Fibroblast of skin of left biceps (primary cell): ENCODE measurements around the gene HPSE2.
"Not testable (repeated sequence)": the region's sequence is repeated elsewhere in the genome, so short reads cannot be mapped to it uniquely, and the experiment has no call there.

Source experiments
- DNase-seq, 2 experiments: peaks; one replicate each; pipeline ENCODE4 v3.0.0-alpha.2; 2013; ENCODE audit warnings: low read depth in 2 of 2

Gene HPSE2

DNA sequence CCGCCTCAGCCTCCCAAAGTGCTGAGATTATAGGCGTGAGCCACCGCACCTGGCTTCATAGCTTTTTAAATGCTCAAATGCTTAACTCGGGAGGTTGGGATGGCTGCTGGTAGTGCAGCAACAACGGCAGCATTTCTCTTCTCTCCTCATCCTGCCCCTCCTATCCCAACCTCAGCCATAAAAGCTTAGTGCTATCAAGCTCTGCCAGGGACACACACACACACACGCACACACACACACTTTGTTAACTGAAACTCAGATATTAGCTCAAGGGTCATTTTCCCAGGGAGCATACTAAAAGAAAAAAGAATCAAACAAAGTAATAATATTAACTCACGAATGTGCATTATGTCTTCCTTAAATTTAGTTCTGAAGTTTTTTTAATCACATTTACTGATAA, 725.9 kb downstream of the HPSE2 start:
- DNase-seq = no peak

- DNase-seq = not testable (repeated sequence)
Measured at GRCh38 chr10:98502535-98502934, 733.1 kb downstream of the HPSE2 start.

DNA sequence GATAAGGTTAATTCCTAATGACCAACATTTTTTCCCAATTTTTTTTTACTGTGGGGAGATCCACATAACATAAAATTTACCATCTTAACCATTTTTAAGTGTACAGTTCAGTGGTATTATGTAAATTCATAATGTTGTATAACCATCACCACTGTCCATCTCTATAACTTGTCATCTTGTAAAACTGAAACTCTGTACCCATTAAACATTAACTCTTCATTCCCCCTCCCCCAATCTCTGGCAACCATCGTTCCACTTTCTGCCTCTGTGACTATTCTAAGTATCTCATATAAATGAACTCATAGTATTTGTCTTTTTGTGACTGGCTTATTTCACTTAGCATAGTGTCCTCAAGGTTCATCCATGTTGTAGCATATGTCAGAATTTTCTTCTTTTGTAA, 742.9 kb downstream of the HPSE2 start:
- no peak for DNase-seq

DNA sequence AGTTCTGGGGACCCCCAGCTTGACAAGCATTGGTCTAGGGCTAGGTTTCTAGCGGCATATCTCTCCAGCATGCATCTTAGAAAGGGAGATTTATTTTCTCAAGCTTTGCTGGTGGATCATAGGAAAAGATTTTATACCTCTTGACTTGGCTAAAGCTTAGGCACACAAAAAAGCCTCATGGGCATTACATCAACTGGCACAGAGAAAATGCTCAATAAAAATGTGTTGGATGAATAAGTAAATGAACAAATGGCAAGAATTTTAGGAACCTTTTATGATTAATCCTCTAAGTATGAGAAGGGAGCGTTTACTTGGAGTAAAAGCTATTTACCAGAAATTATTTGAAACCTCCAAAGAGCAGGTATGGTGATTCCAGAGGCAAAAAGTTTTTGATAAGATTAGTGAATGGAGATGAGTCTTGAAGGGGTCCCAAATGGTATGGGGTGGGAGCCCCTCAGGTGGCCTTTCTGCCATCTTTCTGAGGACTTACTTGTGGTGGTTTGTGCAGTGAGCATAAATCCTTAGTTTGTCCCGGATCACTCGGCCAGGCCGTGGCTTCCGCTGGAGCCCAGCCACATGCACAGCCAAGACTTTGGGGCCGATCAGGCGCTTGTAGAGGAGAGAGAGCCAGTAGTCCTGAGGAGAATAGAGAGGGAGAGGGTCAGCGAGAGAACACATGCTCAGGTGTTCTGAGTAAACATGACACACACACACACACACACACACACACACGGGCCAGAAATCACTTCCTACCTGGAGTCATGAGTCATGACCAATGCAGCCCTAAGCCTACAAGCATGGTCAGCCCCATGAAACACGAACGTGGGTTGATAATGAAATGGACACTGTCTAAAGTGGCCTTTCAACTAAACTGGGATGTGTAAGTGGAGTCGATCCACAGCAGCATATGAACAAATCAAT, 745.8 kb downstream of the HPSE2 start:
- no peak for DNase-seq

DNA sequence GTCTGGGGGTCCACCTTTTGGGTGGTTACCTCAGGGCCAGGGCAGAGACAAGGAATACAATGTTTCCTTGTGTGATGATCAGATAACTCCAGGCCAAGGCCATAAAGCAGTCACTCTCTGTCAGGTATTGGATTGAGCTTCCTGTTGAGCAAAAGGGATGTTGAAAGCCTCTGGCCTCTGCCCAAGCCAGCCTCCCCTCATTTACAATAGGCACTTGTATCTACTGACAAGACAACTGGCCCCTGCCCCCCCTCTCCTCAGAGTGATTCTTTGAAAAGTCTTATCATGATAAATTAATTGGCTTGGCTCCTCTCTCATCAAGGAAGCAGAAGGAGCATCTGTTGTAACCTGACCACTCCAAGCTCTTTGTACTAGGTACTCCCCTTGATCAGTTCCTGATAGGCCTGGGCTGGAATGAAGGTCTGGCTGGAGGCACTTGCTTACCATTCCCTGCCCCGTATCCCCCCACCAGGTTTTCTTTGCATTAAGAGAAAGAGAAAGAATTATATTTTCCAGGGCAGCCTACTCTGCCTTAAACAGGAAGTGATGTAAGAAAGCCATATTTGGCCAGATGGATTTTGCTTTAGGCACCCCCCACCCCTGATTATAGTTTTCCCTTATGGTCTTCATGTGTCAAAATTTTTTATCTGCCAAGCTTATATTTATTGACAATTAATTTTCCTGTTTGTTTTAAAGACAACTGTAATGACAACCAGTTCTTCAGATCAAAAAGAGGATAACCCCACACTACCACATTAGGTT, 746.8 kb downstream of the HPSE2 start:
- DNase-seq = no peak

- DNase-seq = no peak
Measured at GRCh38 chr10:98487649-98488048, 748.0 kb downstream of the HPSE2 start.

DNA sequence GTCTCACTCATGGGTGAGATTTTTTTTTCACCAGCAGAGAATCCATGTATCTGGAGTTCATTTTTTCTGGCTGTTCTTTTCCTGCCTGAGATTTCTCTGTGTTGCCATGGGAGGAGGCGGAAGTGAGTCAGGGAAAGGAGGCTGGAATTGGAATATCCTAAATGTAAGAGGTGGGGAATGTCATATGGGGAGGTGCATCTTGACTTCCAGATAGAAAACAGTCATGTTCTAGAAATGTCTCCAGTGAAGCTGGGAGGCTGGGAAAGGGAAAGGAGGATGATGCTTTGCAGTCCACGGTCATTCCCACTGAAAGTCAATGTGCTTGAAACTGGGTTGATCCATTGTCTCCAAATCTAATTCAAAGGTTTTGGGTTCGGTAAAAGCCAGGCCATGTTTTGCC, 749.2 kb downstream of the HPSE2 start:
- peak; percentile 55 to 69 for DNase-seq

GRCh38 chr10:98485959-98486358, 749.7 kb downstream of the HPSE2 start:
- DNase-seq = peak; percentile 26 to 39

DNA sequence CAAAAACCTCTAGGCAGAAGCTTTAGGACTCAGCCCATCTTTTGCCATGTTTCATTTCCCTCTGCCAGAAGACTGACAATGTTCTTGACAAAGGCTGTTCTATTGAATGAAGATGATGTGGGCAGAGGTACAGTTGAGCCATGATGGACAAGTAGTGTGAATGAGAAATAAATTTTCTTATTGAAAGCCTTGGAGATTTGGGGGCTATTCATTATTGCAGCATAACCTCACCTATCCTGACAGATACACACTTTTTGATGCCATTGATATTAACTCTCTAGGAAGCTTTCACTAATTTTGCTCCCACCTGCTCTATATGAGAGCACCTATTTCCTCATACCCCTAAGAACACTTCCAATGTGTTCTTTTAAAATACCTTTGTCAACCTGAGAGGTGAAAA, 752.0 kb downstream of the HPSE2 start:
- no peak for DNase-seq

- no peak for DNase-seq
Measured at GRCh38 chr10:98482096-98482495, 753.6 kb downstream of the HPSE2 start.

GRCh38 chr10:98481404-98481945, 754.2 kb downstream of the HPSE2 start:
- DNase-seq = no peak

- no peak for DNase-seq
Measured at GRCh38 chr10:98478430-98479222, 757.0 kb downstream of the HPSE2 start.

DNA sequence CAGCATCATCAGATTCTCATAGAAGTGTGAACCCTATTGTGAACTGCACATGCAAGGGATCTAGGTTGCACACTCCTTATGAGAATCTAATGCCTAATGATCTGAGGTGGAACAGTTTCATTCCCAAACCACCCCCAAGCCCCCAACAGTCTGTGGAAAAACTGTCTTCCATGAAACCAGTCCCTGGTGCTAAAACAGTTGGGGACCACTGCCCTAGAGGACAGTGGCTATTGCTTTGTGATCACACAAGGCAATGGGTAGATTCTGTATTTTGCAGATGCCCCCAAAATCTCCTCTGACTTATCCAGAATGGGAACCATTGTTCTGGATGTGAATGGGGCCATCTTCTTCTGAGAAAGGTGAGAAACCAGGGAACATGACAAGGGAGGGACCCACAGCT, 757.8 kb downstream of the HPSE2 start:
- no peak for DNase-seq

DNA sequence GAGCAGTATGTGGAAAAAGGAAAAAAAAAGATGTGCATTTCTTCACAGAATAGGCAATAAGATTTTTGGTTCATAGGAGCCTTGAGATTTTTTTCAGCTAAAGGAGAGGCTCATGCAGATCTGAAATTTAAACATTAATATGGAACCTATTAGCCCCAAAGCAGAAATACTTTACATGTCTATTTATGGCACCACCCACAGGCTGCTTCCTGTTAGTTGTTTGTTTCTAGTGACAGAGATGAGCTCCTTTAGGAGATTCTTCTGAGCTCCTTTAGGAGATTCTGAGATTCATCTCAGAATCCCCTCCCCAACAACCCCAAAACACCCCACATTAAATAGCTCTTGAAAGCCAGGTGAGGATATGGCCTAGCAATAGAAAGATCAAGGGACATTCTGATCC, 761.0 kb downstream of the HPSE2 start:
- DNase-seq = no peak

DNA sequence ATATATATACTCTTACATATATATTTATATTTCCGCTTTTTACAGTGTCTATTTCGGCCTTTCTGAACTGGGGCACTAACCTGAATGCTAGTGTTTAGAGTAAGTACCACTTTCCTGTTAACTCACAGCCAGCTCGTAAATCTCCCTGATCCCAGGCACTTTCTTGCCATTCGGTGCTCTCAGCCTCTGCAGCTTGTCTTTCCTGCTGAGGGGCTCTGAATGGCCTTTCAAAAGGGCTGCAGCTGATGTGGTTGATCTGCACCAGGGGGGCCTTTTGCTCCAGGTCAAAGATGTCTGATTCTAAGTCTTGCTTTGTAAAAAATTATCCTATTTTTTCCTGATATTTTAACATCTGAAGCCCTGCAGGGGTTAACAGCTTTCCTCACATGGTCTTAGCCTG, 763.5 kb downstream of the HPSE2 start:
- DNase-seq = no peak

DNA sequence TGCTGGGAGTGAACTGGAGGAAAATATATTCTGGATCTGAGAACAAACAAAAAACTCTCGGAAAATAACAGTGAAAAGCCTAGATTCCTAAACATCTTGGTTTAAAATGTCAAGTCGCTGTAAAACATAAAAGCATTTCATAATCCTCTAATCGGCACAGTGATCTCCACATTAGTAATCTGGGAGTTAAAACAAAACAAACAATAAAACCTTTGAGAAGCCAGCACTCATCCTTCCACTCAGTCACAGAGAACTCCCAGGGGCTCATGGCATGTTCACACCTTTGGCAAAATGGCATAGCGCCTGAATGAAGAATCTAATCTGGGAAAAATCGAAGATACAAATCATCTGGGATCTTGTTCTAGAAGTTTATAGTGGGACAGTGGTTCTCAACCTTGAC, 764.8 kb downstream of the HPSE2 start:
- no peak for DNase-seq

DNA sequence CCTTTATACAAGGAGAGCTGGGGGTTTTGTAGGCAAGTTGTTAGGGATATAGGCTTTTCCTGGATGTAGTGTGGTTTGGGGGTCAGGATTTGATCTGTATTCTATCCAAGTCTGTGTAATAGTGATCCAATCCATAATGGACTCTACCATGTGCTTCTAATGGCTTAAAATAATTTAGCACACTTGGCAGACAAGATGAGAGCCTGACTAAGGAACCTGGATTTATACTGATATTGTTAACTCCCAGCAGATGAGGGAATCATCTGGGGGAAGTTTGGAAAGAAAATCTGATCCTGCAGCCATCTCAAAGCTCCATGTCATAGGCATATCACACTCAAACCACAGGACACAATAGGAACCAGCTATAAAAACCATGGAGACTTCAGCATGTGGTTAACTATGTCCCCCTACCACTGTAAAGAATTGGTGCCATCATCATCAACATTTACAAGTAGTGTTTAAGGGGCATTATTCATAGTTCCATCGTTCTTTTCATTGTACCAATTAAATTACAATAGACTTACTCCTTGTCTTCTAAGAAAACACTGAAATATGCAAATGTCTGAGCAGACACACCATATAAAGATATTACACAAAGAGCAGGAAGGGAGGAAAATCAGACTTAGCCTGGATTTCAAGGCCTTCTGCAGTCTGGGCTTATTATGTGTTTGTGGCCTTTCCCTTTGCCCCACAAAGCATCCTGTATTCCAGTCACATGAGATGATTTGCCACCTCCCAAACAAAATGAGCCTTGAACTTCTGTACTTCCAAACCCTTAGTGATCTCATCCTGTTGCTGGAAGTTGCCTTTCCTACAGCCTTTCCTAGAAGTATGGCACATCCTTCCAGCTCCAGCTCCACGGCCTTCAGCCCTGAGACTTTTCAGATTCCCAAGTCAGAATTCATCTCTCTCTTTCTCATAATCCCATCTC, 766.4 kb downstream of the HPSE2 start:
- DNase-seq = no peak

- DNase-seq = peak; percentile 65 to 68
Measured at GRCh38 chr10:98467506-98468318, 767.9 kb downstream of the HPSE2 start.

GRCh38 chr10:98466861-98467505, 768.7 kb downstream of the HPSE2 start:
- DNase-seq = no peak
